ENCODE data around the gene C5.
"Not testable (repeated sequence)": the region's sequence is repeated elsewhere in the genome, so short reads cannot be mapped to it uniquely, and the experiment has no call there.

Gene C5

GRCh38 chr9:120977321-120977720, 72.8 kb downstream of the C5 start:
- DNase-seq = no peak

GRCh38 chr9:120974921-120975320, 75.2 kb downstream of the C5 start:
- no peak for DNase-seq

GRCh38 chr9:120974181-120974580, 75.9 kb downstream of the C5 start:
- DNase-seq = no peak

DNA sequence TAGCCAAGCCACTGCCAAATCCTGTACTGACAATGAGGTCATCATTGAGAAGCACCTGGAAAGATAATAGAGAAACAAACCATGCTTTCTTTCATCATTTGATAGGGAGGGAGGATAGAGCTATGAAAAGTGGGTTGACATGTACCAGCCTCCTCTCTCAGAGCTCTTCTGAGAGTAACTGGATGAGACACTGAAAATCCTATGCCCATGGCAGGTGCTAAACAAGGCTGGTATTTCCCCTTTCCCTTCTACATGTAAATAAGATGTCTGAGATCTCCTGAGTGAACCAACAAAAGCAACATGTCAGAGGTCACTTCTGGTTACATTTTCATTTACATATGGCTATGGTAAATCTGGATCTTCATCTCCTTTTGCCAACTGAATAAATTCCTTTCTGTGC, 78.1 kb downstream of the C5 start:
- no peak for DNase-seq

DNA sequence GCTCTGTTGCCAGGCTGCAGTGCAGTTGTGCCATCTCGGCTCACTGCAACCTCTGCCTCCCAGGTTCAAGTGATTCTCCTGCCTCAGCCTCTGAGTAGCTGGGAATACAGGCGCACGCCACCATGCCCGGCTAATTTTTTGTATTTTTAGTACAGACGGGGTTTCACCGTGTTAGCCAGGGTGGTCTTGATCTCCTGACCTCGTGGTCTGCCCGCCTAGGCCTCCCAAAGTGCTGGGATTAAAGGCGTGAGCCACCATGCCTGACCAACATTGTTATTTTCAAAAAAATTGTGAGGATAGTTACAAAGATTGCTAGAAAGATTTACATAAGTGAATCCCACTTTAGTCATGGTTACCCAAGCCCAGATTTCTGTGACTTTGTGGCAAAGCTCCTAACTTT, 78.6 kb downstream of the C5 start:
- DNase-seq = not testable (repeated sequence)

DNA sequence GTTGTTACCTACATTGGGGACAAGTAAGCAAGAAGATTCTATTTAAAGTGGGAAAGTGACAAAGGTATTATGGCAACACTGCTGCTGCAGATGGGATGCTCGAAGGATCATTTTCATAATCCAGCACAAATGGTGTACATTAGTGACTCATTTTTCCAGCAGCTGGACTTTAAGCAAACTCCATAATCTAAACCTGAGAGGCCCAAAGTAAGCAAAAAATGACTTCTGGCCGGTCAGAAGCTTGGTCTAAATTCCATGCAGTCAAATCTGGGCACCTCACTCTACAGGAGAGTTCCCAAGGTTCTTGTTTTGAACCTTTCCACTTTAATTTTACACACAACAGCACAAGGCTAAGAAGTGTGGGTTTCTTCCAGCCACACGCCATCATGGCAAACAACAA, 79.8 kb downstream of the C5 start:
- DNase-seq = no peak

- DNase-seq = no peak
These were observed 84.1 kb downstream of the C5 start for GRCh38 chr9:120966013-120966369.

DNA sequence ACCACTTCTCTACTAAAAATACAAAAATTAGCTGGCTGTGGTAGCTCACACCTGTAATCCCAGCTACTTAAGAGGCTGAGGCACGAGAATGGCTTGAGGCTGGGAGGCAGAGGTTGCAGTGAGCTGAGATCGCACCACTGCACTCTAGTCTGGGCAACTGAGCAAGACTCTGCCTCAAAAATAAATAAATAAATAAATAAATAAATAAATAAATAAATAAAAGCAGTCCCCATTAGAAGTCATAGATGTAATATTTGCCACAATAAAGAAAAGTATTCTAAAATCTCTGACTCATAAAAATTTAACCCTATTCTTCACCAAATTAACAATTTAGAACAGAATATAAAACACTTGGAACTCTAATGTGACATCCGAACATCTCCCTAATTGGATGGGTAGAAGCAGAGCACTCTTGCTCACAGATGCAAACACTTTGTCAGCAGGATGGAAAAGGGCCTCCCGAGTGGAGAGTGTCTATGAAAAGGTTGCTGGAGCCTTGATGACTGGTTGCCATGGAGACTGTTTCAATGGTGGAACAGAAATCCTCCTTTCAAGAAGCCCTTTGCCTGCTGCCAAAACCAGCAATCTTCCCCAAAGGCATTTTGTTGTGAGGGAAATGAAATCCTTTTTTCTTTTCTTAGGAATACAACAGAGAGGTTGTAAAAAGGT, 84.6 kb downstream of the C5 start:
- DNase-seq = peak; percentile 78

- DNase-seq = no peak
These were observed 88.1 kb downstream of the C5 start for GRCh38 chr9:120961936-120962335.

DNA sequence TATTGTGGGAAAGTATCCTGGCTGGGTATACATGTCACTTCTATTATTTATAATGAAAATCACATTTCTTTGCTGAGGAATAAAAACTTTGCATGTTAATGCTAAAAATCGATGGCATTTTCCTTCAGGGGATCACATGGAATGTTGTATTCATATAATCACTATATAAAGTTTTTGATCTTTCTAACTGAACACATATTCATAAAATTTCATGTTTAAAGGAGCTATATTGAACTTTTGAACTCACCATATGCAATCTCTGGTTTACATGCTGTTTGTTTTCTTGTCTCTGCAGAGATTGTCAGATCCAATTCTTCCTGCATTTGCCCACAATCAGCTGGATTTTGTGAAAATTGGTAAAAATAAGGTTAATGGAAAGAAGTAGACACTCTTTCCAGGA, 90.1 kb downstream of the C5 start:
- DNase-seq = no peak

GRCh38 chr9:120956862-120957261, 93.2 kb downstream of the C5 start:
- no peak for DNase-seq

DNA sequence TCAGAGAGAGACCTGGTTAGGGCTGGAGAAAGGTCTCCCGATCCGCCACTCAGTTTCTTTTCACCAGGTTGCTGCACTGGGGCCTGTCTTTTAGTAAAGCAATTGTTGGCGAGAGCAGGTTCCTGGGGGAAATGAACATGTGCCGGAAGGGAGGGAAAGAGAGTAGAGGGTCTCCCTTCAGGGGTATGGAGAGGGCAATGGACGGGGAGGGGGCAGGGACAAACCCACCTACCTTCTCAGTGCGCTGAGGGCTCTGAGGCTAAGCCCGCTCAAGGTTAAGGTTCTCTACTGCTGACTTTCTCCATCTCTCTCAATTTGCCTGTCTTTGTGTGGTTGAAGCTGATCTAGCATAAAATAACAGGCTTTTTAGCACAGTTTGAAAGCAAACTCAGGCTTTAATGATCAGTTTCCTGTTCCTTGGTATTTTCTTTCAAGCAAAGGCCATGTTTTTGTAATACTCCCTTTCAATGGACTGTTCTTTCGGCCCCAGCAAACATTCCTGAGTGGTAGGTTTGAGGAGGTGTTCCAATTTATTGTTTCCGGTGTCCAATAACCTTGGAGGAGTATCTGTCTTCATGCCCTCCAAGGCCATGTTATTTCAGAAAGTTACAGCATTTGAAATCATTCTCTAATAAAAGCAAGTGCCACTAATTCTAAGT, 98.0 kb downstream of the C5 start:
- no peak for DNase-seq

DNA sequence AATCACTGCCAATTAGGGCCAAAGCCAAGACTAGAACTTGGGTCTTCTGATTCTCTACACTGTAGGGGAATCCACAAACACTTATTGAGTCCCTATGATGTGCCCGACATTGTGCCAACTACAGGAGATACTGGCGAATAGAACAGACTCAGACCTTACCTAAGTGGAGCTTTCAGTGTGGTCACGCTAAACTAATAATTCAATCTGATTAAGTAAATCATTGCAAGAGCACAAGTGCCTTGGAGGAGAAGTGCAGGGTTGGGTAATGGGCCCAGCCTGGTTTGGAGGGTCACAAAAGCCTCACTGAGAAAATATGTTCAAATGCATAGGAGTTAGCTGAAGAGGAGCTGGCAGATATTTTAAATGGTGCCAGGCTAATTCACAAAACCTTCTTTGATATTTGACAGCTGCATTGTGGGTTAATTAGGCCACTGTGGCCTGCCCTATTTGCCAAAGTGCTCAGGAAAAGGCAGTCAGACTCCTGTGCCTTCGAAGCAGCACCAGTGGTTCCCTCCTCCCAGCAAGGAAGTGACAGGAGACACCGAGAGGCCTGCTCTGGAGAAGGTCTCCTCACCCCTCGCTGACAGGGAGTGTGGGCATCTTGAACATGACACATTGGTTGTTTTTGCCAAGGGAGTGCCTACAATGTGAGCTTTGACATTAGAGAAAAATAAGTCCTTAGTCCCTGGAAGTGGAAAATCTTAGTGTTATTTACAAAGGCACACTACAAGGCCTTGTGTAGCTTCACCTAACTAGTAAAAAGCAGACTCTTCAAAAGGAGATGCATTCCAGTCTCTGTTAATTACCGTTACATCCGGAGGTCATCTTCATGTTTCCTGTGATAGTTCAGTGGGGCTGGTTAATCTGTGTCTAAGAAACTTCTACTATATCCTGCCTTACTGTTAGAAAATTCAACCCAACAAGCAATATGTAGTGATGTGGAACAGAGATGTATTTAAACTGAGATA, 99.4 kb downstream of the C5 start:
- DNase-seq = no peak

GRCh38 chr9:120949290-120949689, 100.8 kb downstream of the C5 start:
- no peak for DNase-seq

DNA sequence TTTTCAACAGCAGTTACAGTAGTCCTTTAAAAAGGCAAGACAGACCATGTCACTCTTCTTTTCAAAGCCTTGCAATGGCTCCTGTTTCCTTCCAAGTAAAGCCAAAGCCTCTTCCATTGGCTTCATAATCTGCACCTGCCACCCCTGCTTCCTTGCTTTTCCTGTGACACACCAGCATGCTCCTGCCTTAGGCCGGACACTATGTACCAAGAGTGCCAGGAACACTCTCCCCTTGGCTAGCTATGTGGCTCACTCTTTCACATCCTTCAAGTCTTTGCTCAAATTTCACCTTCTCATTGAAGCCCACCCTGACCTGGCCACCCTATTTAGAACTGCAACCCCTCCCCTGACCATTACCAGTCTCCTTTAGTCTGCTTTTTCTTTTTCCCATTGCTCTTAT, 101.3 kb downstream of the C5 start:
- DNase-seq = no peak

- DNase-seq = no peak
These were observed 102.9 kb downstream of the C5 start for GRCh38 chr9:120947222-120947621.

- DNase-seq = no peak
These were observed 103.8 kb downstream of the C5 start for GRCh38 chr9:120946259-120946658.

DNA sequence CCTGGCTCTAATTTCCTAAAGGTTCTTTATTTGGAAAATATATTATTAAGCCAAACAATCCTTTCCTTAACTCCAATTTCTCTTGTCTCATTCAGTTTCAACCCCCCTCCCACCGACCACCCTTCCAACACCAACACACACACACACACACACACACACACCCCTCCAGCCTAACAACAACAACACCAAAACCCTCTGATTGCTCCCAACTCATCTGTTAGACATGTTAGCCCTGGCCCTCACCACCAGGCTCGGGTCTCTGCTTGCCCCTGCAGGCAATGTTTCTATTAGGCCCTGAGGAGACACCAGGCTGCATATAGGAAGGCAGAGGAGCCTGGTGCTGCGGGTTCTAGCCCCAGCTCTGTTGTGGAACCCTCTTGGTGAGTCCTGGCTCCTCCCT, 105.1 kb downstream of the C5 start:
- DNase-seq = no peak

DNA sequence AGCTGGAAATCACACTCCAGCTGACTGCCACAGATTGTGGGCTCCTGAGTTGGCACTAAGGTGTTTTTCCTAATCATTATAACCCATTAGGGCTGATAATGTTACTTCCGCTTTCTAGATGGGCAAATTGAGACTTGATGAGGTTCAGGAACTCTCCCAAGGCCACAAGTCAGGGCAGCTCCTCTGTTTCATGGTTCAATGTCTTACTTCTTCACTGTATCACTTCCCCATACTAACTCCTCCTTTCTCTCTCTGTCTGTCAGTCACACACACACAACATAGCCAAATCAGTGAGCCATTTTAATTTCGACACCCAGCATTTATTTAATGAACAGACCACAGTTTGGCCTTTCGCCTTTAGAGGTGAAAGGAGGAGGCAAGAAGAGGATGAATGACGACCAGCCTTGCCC, 105.6 kb downstream of the C5 start:
- DNase-seq = no peak

DNA sequence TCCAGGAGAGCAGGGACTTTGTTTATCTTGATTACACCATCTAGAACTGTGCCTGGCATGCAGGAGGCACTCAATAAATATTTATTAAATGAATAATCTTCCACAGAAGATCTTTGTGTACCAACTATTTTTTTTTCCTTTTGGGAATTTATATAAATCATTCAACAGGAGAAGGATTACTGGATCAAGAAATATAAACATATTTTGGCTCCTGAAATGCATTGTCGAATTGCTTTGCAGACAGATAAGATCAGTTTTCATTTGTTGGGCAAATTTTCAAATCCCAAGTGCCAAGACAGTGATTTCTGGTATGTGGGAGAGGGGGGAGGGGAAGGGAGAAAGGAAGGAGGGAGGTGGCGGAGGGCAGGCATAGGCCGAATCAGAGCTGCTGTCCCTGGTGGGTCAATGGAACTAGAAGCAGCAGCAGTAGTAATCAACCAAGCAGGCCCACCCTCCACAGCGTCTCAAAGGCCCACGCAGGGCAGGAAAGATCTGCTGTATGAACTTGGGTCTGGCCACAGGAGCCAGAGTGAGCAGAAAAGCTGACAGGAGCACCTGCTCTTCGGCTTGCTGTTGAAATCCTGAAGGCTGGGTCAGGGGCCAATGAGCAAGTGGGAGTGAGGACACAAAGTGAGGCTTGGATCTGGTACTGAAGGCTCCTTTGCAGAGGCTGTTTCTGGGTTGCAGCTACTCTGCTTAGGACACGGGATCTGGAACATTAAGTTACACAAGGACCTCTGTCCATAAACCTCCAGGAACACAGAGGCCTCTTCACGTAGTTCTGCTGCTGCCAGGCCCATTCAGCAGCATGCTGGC, 107.7 kb downstream of the C5 start:
- no peak for DNase-seq

GRCh38 chr9:120941046-120941770, 108.9 kb downstream of the C5 start:
- DNase-seq = no peak

DNA sequence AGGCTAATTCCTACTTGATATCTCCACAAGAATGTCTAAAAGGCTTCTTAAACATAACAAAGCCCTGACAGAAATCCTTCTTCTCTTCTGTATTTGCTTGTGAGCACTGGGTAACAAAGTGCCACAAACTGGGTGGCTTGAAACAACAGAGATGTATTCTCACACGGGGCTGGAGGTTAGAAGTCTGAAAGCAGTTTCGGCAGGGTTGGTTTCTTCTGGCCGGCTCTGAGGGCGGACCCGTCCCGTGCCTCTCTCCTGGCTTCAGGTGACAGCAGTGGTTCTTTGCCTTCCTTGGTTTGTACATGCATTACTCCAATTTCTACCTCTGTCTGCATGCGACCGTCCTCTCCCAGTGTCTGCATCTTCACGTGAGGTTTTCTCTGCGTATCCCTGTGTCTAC, 109.5 kb downstream of the C5 start:
- no peak for DNase-seq
